ENCODE measurements around the gene TLL1.

Gene TLL1

GRCh38 chr4:165971933-165972332, 98.9 kb downstream of the TLL1 start:
- DNase-seq (ENCODE audit: low read depth, low spot score), result no peak

DNA sequence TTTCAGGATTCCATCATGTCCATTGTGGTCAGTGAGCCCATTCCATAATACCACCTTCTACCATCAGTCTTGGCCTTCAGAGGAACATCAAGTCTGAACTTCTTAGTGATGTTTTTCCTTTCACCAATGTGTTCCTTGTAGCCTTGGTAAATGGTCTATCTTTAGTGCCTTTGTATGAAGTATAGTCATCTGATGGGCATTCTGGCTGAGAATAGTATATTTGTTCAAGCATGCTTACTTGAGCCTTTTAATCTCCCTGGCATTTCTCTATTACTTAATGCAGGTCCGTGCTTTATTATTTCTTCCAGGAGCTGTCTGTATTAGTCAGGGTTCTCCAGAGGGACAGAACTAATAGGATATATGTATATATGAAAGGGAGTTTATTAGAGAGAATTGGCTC, 99.7 kb downstream of the TLL1 start:
- no peak for DNase-seq (ENCODE audit: low read depth, low spot score)

GRCh38 chr4:165982934-165983333, 109.9 kb downstream of the TLL1 start:
- no peak for DNase-seq (ENCODE audit: low read depth, low spot score)

- no peak for DNase-seq (ENCODE audit: low read depth, low spot score)
These were observed 114.1 kb downstream of the TLL1 start for GRCh38 chr4:165986956-165987698.

GRCh38 chr4:165991325-165992180, 118.5 kb downstream of the TLL1 start:
- no peak for DNase-seq (ENCODE audit: low read depth, low spot score)

GRCh38 chr4:165992283-165992682, 119.2 kb downstream of the TLL1 start:
- no peak for DNase-seq (ENCODE audit: low read depth, low spot score)

GRCh38 chr4:165994701-165995100, 121.7 kb downstream of the TLL1 start:
- DNase-seq (ENCODE audit: low read depth, low spot score), result no peak

DNA sequence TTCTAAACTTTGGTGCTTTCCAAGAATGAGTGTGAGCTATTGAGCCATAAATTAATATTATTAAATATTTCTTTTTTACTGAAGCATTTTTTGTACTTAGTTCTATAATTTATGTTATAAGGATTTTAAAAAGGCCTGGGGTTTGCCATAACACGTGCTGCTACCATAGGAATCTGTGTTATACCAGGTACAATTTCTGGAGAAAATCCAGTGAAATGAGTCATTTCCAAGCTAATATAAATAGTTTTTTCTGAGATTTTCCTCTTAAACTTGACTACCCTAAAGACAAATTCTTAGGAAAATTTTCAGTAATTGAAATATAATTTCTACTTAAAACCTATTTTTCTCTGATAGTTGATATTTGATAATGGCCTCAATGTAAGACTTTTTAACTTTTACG, 130.8 kb downstream of the TLL1 start:
- DNase-seq (ENCODE audit: low read depth, low spot score), result no peak

- DNase-seq (ENCODE audit: low read depth, low spot score), result no peak
These were observed 133.2 kb downstream of the TLL1 start for GRCh38 chr4:166006217-166006616.

DNA sequence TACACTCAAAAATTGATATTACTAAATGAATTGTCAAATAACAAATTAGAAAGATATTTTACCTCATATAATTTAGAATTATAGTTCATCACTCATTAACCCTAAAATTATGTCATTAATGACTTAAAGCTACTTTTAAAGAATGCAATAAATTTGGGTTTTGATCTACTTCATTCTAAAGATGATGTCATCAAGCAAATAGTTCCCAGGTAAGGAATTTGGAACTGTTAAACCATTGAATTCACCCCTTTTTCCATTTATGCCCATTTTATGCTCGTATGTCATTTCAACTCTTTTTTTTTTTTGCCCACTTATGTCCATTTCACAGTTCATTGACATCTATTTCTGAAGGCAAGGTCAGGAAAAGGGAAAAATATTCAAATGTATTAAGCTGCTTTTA, 135.5 kb downstream of the TLL1 start:
- DNase-seq (ENCODE audit: low read depth, low spot score), result no peak

DNA sequence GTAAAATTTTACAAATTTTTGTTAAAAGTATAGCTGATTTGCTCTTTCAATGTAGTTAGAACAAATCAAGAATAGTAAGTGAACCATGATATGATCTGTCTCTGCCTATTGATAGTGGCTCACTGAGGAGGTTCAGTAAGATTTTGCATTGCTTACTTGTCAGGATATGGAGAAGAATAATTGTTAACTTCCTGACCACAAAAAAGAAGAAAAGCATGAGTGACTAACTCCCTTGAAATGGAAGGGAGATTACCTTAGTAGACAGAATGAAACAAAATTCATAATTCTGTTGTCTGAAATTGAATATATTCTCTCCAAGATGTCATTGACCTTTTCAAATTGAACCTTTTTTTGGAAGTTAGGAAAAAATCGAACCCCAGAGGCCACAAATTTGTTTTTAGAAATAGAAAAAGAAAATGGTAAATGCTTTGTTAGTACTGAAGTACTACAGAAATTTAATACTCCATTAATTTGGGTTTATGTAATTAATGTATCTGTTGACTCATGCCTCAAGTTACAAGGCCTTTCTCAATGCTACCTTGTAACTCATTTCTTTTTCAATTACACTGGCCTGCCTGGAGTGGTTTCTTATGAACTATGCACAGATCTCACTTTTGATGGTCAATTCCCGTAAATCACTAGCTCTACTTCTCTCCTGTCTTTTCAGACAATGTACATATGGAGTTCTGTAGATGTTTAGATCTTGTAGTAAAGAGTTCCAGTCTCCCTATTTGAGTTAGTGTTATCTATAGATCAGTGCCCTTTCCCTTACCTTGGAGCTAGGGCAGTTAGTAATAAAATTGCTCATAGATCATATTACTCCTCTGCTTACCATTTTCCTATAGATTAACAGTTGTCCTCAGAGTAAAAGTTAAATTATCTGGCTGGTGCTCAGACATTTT, 139.3 kb downstream of the TLL1 start:
- no peak for DNase-seq (ENCODE audit: low read depth, low spot score)

GRCh38 chr4:166014411-166014810, 141.4 kb downstream of the TLL1 start:
- DNase-seq (ENCODE audit: low read depth, low spot score), result no peak

DNA sequence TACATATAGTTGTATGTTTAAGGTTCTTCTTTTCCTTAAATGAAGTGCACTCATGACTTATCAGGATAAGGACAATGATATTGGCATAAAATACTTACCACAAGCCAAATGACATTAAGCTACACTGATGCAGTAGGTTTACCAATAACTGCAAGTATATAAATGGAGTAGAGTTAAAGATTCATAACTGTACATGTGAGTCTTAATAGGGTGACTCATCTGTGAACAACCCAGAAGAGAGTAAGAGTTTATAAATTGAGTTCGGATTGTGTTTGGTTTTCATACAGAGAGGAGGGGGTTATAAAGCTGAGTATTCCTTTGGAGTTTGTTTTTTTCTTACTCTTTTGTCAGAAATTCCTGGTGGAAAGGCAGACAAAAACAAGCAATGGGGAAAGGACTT, 144.8 kb downstream of the TLL1 start:
- DNase-seq (ENCODE audit: low read depth, low spot score), result no peak

DNA sequence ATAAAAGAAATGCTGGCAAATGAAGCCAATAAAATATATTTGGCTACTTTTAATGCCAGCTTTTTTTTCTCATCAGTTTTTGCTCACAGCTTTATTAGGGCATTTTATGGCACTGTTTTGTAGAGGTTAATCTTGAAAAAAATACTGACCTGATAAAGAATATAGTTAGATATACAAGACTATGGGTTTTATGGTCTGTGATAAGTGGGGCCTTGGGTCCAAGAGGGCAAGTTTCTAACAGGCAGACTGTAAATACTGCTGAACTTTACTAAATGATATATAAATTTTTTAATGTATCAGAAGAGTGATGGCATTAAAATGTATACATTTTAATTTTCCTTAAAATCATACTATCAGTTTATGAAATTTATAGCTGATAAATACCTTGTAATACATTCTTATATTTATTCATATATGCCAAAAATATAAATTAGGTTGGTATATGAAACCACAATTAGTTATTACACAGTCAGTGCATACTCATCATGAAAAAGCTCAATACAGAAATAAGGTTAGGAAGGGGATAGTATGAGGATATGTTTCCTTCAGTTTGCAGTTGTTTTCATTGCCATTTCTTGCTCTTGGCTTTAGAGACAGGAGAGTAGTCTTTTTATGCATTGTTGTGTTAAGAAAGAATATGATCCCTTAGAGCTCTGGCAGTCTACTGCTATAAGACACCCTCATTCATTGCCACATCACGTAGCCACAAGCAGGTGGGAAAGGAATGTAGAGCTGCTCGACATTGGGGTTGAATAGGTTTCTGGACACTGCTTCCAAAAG, 146.6 kb downstream of the TLL1 start:
- no peak for DNase-seq (ENCODE audit: low read depth, low spot score)

GRCh38 chr4:166021617-166022016, 148.6 kb downstream of the TLL1 start:
- peak; percentile 3 for DNase-seq (ENCODE audit: low read depth, low spot score)

DNA sequence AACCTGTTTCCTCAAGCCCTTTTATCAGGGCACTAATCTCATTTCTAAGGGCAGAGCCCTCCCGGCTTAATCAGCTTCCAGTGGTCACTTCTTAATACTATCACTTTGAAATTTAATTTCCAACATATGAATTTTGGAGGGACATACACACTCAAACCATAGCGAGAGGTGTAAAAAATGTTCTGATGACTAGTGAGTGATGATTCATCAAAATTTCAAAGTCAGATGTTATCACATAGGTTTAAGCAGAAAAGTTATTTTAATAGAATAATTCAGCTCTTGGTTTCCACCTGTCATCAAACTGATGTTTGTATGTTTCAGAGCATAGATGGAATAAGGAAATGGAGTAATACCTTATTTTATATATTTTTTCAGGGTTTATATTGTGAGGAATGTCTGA, 161.9 kb downstream of the TLL1 start:
- DNase-seq (ENCODE audit: low read depth, low spot score), result no peak

GRCh38 chr4:166039822-166040221, 166.8 kb downstream of the TLL1 start:
- DNase-seq (ENCODE audit: low read depth, low spot score), result no peak

DNA sequence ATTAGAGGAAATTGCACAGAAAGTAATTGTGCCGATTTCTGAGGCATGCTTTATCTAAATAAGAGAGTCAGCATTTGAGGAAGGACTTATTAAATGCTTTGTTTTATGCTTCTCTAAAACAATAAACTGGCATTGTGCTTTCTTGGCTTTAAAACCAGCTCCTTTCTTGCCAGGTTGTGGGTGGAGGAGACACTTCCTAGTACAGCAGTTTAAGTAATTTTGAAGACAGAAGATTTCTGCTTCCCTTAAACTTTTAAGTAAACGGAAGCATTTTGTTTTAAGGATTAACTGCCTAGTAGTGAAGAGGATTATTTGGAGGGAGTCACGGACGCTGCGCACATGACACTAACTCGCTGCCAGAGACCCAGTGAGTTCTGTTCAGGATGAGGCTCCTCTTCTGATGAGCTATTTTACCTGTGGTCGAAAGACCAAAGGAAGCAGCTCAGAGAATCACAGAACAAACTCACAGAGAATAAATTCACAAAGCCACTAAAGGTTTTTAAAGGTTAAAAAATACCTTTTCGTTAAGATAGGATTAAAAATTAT, 169.5 kb downstream of the TLL1 start:
- no peak for DNase-seq (ENCODE audit: low read depth, low spot score)

DNA sequence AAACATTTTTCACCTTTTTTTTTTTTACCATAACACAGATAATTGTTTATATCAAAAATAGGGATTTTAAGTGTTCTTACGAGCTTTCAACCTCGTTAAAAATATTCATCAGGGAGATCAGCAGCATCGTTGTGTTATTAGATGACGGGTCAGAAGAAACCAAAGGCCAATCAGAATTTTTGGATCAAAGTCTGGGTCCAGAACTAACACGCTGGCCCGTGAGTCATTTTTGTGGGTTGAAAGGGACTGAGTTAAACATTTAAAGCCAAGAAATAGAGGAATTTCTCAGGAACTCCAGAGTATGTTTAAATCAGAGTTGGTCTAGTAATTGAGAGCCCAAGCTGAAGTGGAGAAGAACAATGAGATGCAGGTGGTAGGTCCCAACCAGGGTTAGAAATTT, 170.8 kb downstream of the TLL1 start:
- no peak for DNase-seq (ENCODE audit: low read depth, low spot score)

DNA sequence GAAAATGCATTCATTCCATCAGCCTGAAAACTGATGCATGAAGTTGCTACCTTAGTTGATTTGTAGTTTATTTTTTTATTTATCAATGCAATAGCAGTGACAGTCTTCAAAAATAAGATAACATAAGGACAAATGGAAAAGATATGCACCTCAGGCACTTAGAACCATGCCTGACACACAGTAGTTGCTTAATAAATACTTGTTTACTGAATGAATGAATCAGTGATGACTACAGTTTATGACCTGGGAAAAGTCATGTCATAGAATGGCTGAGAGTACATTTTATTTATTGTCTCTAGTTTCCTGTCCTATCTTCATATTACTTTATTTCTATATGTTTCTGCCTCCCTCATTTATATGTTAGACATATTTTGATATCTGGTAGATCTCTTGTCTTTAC, 171.8 kb downstream of the TLL1 start:
- DNase-seq (ENCODE audit: low read depth, low spot score), result no peak

GRCh38 chr4:166045457-166045856, 172.4 kb downstream of the TLL1 start:
- DNase-seq (ENCODE audit: low read depth, low spot score), result no peak

All from ELF-1 (cell line).